HG03571 (cell line): ENCODE measurements around the gene PLXNB2.
"Not testable (repeated sequence)": the region's sequence is repeated elsewhere in the genome, so short reads cannot be mapped to it uniquely, and the experiment has no call there.

ENCODE experiments used
- ATAC-seq: cut with Tn5 transposase; IDR thresholded peaks from one replicate; pipeline ENCODE4 v1.9.1; 2021; ENCODE audit not compliant: unreplicated experiment

Gene PLXNB2

DNA sequence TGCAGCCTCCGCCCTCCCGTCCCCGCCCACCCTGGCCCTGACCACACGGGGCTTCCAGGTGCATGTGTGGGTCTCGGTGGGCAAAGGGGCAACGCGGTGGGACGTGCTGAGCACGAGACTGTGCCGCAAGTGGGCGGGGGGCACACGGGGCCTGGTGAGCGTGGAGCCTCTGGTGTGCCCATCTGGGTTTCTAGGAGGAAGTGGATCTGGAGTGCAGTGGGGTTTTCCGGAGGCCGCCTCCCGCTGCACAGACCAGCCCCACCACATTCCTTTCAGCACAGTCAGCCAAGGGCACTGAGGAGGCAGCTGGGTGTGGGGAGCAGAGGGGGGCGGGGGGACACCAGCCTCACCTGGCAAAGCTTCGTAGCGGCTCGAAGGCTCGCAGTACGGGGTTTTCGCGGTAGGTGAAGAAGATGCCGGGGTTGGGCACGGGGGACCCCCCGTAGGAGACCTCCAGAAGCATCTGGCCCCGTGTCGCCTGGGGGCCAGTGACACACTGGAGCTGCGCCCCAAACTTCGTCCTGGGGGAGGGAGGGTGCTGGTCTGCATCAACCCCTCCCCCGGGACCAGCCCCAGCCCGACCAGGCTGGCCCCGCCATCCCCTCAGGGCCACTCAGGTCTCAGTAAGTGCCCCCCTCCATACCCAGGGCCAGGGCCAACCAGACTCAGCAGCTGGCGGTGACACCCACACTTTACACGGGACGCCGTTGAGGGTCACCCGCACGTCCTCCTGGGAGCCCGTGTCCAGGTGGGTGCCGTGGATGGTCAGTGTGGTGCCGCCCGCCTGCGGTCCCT is 24.9 kb downstream of the PLXNB2 start:
- ATAC-seq = no peak

GRCh38 chr22:50281957-50282356 is 25.5 kb downstream of the PLXNB2 start:
- no peak for ATAC-seq

GRCh38 chr22:50281384-50281760 is 26.1 kb downstream of the PLXNB2 start:
- no peak for ATAC-seq

GRCh38 chr22:50280708-50281383 is 26.6 kb downstream of the PLXNB2 start:
- ATAC-seq = no peak

GRCh38 chr22:50280022-50280707 is 27.3 kb downstream of the PLXNB2 start:
- ATAC-seq = no peak

DNA sequence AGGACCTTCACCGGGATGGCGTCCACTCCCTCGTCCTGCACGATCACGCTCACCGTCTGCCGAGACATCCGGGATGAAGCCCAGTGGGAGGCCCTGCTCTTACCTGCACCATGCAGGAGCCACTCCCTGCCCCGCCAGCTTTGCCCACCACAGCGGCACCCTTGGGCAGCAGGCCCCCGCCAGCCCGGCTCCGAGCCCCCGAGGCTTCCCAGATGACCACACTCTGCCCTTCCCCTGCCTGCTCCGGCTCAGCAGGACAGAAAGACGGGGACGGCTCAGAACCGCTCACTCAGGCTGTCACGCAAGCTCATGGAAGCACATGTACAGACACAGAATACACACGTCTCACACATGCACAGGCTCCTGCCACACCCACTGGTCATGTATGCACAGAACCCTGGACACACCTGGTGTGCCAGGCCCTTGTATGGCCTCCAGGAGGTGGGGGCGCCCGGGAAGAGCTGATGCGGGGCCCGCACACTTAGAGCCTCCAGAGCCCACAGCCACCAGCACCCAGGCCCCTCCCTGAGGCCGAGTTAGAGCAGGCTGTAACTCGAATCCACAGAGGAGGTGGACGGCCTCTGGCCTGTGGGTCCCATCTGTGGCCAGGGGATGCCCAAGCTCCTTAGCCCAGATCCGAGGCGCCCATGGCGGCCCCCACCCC is 28.4 kb downstream of the PLXNB2 start:
- no peak for ATAC-seq

GRCh38 chr22:50278461-50278860 is 29.0 kb downstream of the PLXNB2 start:
- no peak for ATAC-seq

DNA sequence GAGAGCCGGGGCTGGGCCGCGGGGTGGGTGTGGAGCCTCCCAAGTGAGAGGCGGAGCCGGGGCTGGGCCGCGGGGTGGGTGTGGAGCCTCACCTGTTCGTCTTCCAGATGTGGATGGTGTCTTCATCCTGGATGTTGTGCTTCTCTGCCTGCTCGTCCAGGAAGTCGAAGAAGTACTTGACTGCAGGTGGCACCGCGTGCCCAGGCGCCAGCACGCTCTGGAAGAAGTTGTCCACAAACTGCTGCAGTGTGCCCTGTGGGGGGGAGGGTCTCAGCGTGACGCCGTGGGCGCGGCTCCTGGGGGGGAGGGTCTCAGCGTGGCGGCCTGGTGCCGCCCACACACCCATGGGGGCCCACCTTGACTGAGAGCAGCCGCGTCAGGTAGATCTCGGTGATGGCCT is 29.7 kb downstream of the PLXNB2 start:
- no peak for ATAC-seq

- no peak for ATAC-seq
These were observed 31.3 kb downstream of the PLXNB2 start for GRCh38 chr22:50276143-50276542.

DNA sequence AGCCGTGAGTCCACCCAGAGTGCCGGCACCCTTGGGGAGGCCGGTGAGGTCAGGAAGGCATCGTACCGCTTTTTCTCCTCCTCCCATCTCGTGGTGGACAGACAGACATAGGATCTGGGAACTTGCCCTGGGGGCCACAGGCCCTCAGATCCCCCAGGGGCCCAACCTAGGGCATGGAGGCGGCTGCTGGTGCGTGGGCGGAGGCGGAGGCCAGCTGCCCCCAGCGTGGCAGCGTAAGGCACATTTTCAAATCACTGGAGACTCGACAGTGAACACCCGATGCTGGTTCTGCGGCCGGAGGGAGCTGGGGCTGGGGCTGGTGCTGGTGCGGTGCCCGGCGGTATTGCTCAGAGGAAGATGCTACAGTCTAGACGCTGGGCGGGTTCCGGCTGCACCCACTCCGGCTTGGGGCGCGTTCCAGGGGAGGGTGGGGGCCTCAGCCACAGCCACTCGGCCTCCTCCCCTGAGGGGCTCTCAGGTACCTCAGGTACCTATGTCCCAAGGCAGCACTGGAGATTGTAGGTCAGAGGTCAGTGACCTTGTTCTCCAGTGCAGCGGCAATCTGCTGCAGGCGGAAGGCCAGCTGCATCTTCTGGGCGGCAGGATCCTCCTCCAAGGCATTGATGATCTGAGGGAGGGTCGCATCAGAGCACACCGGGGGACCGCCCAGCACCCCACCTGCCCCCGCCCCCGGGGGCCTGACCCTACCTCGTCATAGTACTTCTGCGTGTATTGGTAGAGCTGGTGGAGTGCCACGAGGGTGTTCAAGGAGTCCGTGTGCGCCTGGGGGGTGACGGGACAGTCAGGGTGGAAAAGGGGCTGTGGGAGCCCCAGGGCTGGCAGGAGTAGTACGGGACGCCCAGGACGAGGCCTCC is 32.0 kb downstream of the PLXNB2 start:
- no peak for ATAC-seq

- no peak for ATAC-seq
These were observed 32.7 kb downstream of the PLXNB2 start for GRCh38 chr22:50274771-50275170.

DNA sequence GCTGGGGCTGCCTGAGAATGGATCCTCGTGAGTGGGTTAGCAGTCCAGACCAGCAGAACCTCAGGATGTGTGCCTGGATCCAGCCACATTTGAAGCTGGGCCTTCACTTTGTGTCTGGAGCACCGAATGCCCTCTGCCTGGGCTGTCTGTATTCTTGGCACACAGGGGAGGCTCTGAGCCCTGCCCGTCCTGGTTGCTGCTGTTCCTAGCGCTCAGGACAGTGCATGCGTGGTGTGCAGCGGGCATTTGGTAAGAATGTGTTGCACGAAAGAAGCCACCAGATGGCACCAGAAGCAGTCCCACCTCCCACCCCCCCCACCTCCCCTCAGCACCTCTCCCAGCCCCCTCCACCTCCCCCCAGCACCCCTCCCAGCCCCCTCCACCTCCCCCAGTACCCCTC is 33.1 kb downstream of the PLXNB2 start:
- no peak for ATAC-seq

GRCh38 chr22:50273781-50274180 is 33.7 kb downstream of the PLXNB2 start:
- not testable (repeated sequence) for ATAC-seq

DNA sequence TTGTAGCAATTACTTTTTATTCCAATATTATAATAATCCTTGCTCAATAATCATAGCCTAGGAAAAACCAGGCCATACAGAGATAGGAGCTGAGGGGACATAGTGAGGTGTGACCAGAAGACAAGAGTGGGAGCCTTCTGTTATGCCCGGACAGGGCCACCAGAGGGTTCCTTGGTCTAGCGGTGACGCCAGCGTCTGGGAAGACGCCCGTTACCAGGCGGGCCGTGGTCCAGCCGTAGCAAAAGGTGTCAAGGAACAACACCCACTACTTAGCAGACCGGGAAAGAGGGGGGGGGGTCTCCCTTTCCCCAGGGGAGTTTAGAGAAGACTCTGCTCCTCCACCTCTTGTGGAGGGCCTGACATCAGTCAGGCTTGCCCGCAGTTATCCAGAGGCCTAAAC is 34.1 kb downstream of the PLXNB2 start:
- not testable (repeated sequence) for ATAC-seq

- no peak for ATAC-seq
These were observed 35.2 kb downstream of the PLXNB2 start for GRCh38 chr22:50272044-50272802.

DNA sequence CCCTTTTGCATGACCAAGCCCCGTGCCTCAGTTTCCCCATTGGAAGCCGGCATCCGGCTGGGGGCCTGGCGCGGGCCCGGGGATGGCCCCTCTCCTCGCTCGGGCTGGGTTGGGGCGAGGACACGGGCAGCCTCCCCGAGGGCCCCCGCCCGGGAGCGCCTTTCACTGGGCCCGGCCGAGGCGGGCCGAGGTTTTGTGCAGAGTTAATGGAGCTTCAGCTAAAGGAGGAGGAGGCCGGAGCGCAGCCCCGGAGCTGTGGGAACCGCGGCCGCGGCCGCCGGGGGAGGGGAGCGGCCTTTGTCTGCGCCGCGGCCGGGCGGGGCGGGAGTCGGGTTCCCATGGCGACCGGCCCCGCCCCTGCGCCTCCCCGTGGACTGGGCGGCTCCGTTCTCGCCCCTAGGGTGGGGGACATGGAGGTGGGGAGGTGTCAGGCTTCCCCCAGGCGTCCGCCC is 35.9 kb downstream of the PLXNB2 start:
- ATAC-seq = no peak

GRCh38 chr22:50270666-50271394 is 36.6 kb downstream of the PLXNB2 start:
- ATAC-seq = no peak

DNA sequence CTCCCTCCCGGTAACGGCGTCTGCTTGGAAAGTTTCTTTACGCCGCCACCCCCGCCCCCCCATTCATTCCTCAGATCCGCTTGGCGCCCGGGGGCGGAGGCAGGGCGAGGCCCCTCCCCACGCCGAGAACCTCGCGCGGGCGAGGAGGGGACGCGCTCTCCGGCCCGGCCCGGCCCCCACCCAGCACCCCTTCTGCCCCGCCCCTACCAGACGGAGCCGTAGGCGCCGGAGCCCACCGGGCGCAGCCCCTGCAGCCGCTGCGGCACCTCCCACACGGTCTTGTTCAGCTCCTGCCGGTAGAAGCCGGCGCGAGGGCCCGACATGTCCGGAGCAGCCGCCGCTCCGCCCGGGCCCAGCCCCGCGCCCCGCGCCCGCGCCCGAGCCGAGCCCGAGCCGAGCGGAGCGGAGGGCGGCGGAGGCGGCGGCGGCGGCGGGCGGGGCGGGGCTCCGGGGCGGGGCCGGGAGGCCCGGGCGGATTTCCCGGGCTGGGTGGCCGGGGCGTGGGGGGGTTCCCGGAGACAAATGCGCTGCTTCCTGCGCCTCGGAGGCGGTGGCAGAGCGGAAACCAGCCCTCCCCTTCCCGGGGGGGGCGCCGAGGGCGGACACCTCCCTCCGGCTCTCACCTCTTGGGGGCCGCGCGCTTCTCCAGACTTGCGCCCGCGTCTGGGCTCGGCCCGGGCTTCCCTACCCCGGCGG is 37.3 kb downstream of the PLXNB2 start, which contains the start of gene MAPK11:
TSS of gene MAPK11 (minus strand) at position 411 of the 696 bp plus-strand sequence. CDS start at position 323, 88 bp downstream.
- no peak for ATAC-seq
